Esophagus muscularis mucosa (tissue), 4 donors: ENCODE data around the gene FBXL4. TPM values are rescaled to one million over a fixed set of nuclear protein-coding genes. Genes with fewer than 3 reads are reported as not detected.

Experiments used
- DNase-seq: peaks from one replicate; pipeline ENCODE4 v3.0.0-alpha.2; 2017; ENCODE audit errors: extremely low spot score
- H3K27ac ChIP-seq, 4 donors: fragments of 200-600 bp; sonication (generic); replicated peaks in 1 of 4; 1 replicate in 3 of 4; 2 replicates in 1 of 4; pipeline ENCODE4 v1.5.1; 2016 to 2019; ENCODE audit warnings: mild to moderate bottlenecking in 1 of 4
- H3K27me3 ChIP-seq, 4 donors: fragments of 200-600 bp; sonication (generic); one replicate each; pipeline versions ENCODE4 v1.5.1 to v1.6.0; 2016 to 2019
- H3K36me3 ChIP-seq, 4 donors: fragments of 200-600 bp; sonication (generic); one replicate each; pipeline ENCODE4 v1.5.1; 2016 to 2019
- H3K4me1 ChIP-seq, 4 donors: fragments of 200-600 bp; sonication (generic); one replicate each; pipeline ENCODE4 v1.5.1; 2016 to 2019
- H3K4me3 ChIP-seq, 4 donors: fragments of 200-600 bp; sonication (generic); 1 replicate in 2 of 4; 2 replicates in 2 of 4; pipeline ENCODE4 v1.5.1; 2016 to 2019; ENCODE audit warnings: mild to moderate bottlenecking in 4 of 4, moderate library complexity in 1 of 4
- H3K9me3 ChIP-seq, 4 donors: fragments of 200-600 bp; sonication (generic); 1 replicate in 3 of 4; 2 replicates in 1 of 4; pipeline ENCODE4 v1.5.1; 2016 to 2019
- EP300 ChIP-seq: sonication (generic); formaldehyde crosslinking; IDR thresholded peaks from one replicate; pipeline ENCODE4 v1.6.1; 2017; ENCODE audit warnings: antibody characterized with exemption
- POLR2A ChIP-seq: fragments of 450-650 bp; IDR thresholded peaks from one replicate; pipeline ENCODE4 v1.6.1; 2017; ENCODE audit warnings: antibody characterized with exemption, moderate library complexity, mild to moderate bottlenecking, low read depth
- POLR2AphosphoS5 ChIP-seq, 2 donors: sonication (generic); formaldehyde crosslinking; IDR thresholded peaks; one replicate each; pipeline ENCODE4 v1.6.1; 2017; ENCODE audit warnings: antibody characterized with exemption in 2 of 2
- WGBS: methylation state at CpG from one replicate; pipeline ENCODE4 v1.1.5; 2018; 5-methylcytosine and 5-hydroxymethylcytosine counted together
- intact Hi-C: fragments of 100-400 bp; cut with DNase I; formaldehyde crosslinking; loops from one replicate; pipeline ENCODE4 v1.15.1; 2023
- total RNA-seq, 4 donors: library from RNA; depleted of rRNA; stranded (reverse); fragments of >200 nt; gene quantifications; one replicate each; pipeline versions ENCODE4 v1.1.0 to v1.2.1, GENCODE V29; 2016
- TF ChIP-seq, protein P1 (sequence below), 3 experiments: fragments of 200-600 bp in 2 of 3; fragments of 450-650 bp in 1 of 3; sonication (generic) in 2 of 3; IDR thresholded peaks; one replicate each; pipeline ENCODE4 v1.5.1; 2017 to 2019; ENCODE audit warnings: antibody characterized with exemption in 3 of 3, mild to moderate bottlenecking in 2 of 3, moderate library complexity in 1 of 3

Gene FBXL4
- total RNA-seq, 4 donors from 2014 or later, result 11.8 to 17.8 (median 15.6) TPM

DNA sequence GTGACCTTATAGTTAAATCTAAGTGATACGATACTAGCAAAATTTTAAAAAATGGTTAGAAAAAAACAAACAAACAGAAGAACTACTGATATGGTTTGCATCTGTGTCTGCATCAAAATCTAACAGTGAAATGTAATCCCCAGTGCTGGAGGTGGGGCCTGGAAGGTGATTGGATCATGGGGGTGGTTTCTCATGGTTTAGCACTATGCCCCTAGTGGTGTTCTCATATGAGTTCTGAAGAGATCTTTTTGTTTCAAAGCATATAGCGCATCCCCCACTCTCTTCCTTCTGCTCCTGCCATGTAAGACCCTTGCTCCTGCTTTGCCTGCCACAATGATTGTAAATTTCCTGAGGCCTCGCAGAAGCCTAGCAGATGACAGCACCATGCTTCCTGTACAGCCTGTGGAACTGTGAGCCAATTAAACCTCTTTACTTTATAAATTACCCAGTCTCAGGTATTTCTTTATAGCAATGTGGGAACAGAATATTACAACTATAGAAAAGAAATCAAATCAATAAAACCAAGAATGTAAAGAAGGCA, 5.4 kb downstream of the FBXL4 start:
- Histone ChIP-seq H3K4me1 (peaks cover 7 to 28% (median 27%) of the 10 kb centered on the region in 4 donors), H3K9me3 (peaks cover 0 to 21% (median 8%) of the 10 kb centered on the region in 4 donors), H3K36me3 (no peaks in the 10 kb centered on the region), H3K27me3 (no peaks in the 10 kb centered on the region), H3K4me3 (no peak overlapping the region), H3K27ac (no peak overlapping the region)
- intact Hi-C loops, result no loop called here
- TF ChIP-seq POLR2A (no peak), EP300 (no peak), POLR2AphosphoS5 (IDR thresholded peaks at IDR 0.05) (no peak)
- TF ChIP-seq, protein P1, sequence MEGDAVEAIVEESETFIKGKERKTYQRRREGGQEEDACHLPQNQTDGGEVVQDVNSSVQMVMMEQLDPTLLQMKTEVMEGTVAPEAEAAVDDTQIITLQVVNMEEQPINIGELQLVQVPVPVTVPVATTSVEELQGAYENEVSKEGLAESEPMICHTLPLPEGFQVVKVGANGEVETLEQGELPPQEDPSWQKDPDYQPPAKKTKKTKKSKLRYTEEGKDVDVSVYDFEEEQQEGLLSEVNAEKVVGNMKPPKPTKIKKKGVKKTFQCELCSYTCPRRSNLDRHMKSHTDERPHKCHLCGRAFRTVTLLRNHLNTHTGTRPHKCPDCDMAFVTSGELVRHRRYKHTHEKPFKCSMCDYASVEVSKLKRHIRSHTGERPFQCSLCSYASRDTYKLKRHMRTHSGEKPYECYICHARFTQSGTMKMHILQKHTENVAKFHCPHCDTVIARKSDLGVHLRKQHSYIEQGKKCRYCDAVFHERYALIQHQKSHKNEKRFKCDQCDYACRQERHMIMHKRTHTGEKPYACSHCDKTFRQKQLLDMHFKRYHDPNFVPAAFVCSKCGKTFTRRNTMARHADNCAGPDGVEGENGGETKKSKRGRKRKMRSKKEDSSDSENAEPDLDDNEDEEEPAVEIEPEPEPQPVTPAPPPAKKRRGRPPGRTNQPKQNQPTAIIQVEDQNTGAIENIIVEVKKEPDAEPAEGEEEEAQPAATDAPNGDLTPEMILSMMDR (IDR thresholded peaks at IDR 0.05), result no peak
- no peak for DNase-seq
- 98% methylated on average over 3 of the region's 3 CpGs for WGBS

DNA sequence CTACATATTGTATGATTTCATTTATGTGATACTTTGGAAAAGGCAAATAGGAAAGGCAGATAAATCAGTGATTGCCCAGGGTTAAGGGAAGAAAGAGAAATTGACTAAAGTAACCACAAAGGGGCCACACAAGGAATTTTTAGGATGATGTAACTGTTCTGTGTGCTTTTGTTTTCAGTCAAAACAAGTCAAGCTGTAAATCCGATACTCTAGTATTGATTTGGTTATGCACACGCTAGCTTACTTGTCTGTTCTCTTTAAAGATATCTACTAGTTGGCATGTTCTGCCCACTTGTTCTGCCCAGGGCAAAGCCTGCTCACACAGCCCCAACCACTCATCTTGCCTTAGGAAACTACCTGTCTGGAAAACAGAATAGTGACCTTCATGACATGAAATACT, 6.4 kb downstream of the FBXL4 start:
- Histone ChIP-seq H3K9me3 (peaks cover 0 to 21% (median 8%) of the 10 kb centered on the region in 4 donors), H3K4me1 (peaks cover 3 to 20% (median 19%) of the 10 kb centered on the region in 4 donors), H3K36me3 (no peaks in the 10 kb centered on the region), H3K27me3 (no peaks in the 10 kb centered on the region), H3K4me3 (no peak overlapping the region), H3K27ac (no peak overlapping the region)
- DNase-seq, result no peak
- TF ChIP-seq POLR2A, result no peak
- TF ChIP-seq, protein P1 (IDR thresholded peaks at IDR 0.05), result no peak
- TF ChIP-seq EP300, result no peak
- TF ChIP-seq POLR2AphosphoS5 (IDR thresholded peaks at IDR 0.05), result no peak
- intact Hi-C loops, result no loop called here
- WGBS, result 97% methylated on average over 2 of the region's 2 CpGs

DNA sequence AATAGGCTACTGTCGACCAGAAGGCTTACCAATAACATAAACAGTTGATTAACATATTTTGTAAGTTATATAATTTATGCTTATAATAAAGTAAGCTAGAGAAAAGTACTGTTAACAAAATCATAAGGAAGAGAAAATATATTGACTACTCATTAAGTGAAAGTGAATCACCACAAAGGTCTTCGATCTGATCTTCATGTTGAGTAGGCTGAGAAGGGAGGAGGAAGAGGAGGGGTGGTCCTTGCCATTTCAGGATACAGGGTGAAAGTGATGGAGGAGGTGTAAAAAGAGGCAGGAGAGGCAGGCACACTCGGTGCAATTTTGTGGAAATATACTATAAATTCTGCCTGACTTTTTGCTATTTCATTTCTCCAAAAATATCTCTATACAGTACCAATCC, 10.4 kb downstream of the FBXL4 start:
- Histone ChIP-seq H3K9me3 (peaks cover 0 to 19% (median 8%) of the 10 kb centered on the region in 4 donors), H3K4me3 (no peak overlapping the region), H3K27ac (no peak overlapping the region), H3K4me1 (peaks cover 0 to 7% (median 0%) of the 10 kb centered on the region in 4 donors), H3K27me3 (no peaks in the 10 kb centered on the region), H3K36me3 (no peaks in the 10 kb centered on the region)
- DNase-seq, result no peak
- TF ChIP-seq POLR2AphosphoS5 (IDR thresholded peaks at IDR 0.05) (no peak), EP300 (no peak), POLR2A (no peak)
- TF ChIP-seq, protein P1 (IDR thresholded peaks at IDR 0.05), result no peak
- 99% methylated on average over 3 of the region's 3 CpGs for WGBS
- intact Hi-C loops, result no loop called here

DNA sequence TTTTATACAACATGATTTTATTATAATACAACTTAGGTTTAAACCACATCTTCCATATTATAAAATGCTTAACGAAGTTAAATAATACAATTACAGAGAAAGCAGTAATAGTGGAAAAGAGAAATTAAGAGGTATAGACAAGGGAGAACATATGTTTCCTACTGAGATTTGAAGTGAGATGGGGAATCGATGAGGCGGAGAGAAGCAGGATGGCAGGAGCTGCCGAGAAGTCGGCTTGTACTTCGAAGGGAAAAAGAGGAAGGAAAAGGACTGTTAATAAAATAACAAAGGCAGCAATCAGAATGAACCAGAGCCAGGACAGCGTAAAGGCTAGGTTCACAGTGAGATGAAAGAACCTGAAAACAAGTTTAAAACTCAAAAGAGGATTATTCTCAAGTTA, 15.4 kb downstream of the FBXL4 start:
- Histone ChIP-seq H3K27ac (no peak overlapping the region), H3K9me3 (no peaks in the 10 kb centered on the region), H3K27me3 (no peaks in the 10 kb centered on the region), H3K4me3 (no peak overlapping the region), H3K36me3 (no peaks in the 10 kb centered on the region), H3K4me1 (peaks cover 0 to 7% (median 0%) of the 10 kb centered on the region in 4 donors)
- DNase-seq, result no peak
- 77% methylated on average over 7 of the region's 7 CpGs for WGBS
- intact Hi-C loops, result no loop called here
- TF ChIP-seq POLR2A (no peak), POLR2AphosphoS5 (IDR thresholded peaks at IDR 0.05) (no peak), EP300 (no peak)
- TF ChIP-seq, protein P1 (IDR thresholded peaks at IDR 0.05), result no peak

DNA sequence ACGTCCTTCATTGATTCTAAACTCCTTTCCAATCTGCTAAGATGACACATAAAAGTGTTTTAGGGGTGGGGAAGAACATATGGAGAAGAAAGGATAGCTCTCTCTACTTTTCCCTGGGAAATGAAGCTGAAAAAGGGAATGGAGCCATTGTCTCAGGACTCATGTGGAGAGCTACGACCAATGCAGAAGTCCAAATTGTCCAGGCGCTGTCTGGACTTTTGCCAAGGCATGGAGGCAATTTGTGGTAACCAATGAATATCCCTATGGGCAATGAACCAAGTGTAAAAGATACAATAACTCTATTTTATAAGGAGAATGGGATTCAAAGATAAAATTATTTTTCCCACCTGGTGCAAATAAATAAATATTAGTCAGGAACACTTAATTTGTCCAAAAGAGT, 16.1 kb downstream of the FBXL4 start:
- H3K4me3 ChIP-seq, result no peak overlapping the region
- H3K9me3 ChIP-seq, result no peaks in the 10 kb centered on the region
- TF ChIP-seq EP300, result no peak
- TF ChIP-seq, protein P1 (IDR thresholded peaks at IDR 0.05), result no peak
- TF ChIP-seq POLR2AphosphoS5 (IDR thresholded peaks at IDR 0.05), result no peak
- no peak for TF ChIP-seq POLR2A
- H3K27ac ChIP-seq, result no peak overlapping the region
- peaks cover 0 to 4% (median 2%) of the 10 kb centered on the region in 4 donors for H3K36me3 ChIP-seq
- 85% methylated on average over 3 of the region's 3 CpGs for WGBS
- no peak for DNase-seq
- H3K4me1 ChIP-seq, result peaks cover 0 to 7% (median 0%) of the 10 kb centered on the region in 4 donors
- no peaks in the 10 kb centered on the region for H3K27me3 ChIP-seq
- intact Hi-C loops, result no loop called here
